ENCODE data around the gene FSIP1.

DNA sequence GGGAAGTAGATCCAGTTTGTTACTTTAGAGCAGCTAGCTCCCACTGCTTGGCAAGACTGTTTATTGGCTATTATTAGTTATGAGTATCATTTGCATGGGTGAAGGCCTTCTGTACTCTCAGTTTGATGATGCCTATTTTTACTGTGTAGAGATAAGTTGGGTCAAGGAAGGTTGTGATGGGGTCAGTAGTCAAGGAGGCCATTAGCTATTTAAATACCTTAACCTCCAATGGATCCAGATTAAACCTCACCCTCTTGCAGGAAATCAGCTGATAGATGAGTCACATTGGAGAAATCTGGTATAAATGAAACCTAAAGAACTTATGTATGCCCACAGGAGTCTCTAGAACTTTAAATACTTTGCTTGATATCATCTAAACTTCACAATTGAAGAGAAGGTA is 156.8 kb downstream of the FSIP1 start:
- TF ChIP-seq POLR2A (IDR thresholded peaks at IDR 0.05) (no peak), CTCF (IDR thresholded peaks at IDR 0.05) (no peak)
